ENCODE data around the gene CYCS. TPM values are rescaled to one million over a fixed set of nuclear protein-coding genes. Genes with fewer than 3 reads are reported as not detected.

CYCS gene
- total RNA-seq, 1 experiment from 2014 or later = 224 TPM

- TF ChIP-seq ZBTB33 (IDR thresholded peaks at IDR 0.05; ENCODE audit: extremely low read depth, insufficient replicate concordance, low read length) (no peak), SP1 (IDR thresholded peaks at IDR 0.05; ENCODE audit: low read depth) (no peak), POLR2AphosphoS5 (IDR thresholded peaks at IDR 0.05; ENCODE audit: low read depth, low read length) (no peak), FOSL1 (IDR thresholded peaks at IDR 0.05; ENCODE audit: low read depth) (no peak), EGR1 (IDR thresholded peaks at IDR 0.05; ENCODE audit: low read depth) (no peak), ZNF274 (IDR thresholded peaks at IDR 0.05; ENCODE audit: low read depth, low read length) (no peak), JUND (IDR thresholded peaks at IDR 0.05) (no peak)
Measured at GRCh38 chr7:25149836-25150235, 24.8 kb upstream of the CYCS start (continued).

GRCh38 chr7:25148772-25149575 is 23.9 kb upstream of the CYCS start:
- H3K9ac ChIP-seq (ENCODE audit: low read length) = no peak overlapping the region
- no peaks in the 10 kb centered on the region for H3K79me2 ChIP-seq (ENCODE audit: insufficient read depth, low read length)
- POLR2A ChIA-PET = no interaction called here
- ATAC-seq = peak; percentile 61
- H3K27ac ChIP-seq (ENCODE audit: low read depth, low read length) = no peak overlapping the region
- RAD21 ChIA-PET (ENCODE audit: low non-redundant PET in 1 of 2, low total read pairs in 2 of 2, uncharacterized antibody in 2 of 2, unreplicated experiment in 2 of 2) = no interaction called here
- intact Hi-C loops (cut with micrococcal nuclease) = no loop called here
- H3K36me3 ChIP-seq (ENCODE audit: control insufficient read depth in 1 of 2, insufficient read depth in 2 of 2, low read length in 2 of 2) = no peaks in the 10 kb centered on the region
- no peak for DNase-seq (ENCODE audit: low read depth, low spot score)
- H3K4me1 ChIP-seq (ENCODE audit: control insufficient read depth in 1 of 2, insufficient read depth in 2 of 2, low read length in 2 of 2) = no peaks in the 10 kb centered on the region
- H3K9me3 ChIP-seq (ENCODE audit: control insufficient read depth in 1 of 2, insufficient read depth in 1 of 2, low read depth in 1 of 2, low read length in 2 of 2) = no peaks in the 10 kb centered on the region
- H3K9me2 ChIP-seq (ENCODE audit: insufficient read depth) = no peaks in the 10 kb centered on the region
- no peak overlapping the region for H3K4me3 ChIP-seq (replicated peaks in 1 of 2; ENCODE audit: low read depth in 1 of 2, low read length in 2 of 2)
- H3K4me2 ChIP-seq (ENCODE audit: low read length) = no peak overlapping the region
- no peaks in the 10 kb centered on the region for H3K27me3 ChIP-seq (ENCODE audit: insufficient read depth, low read length)
- H2AFZ ChIP-seq (ENCODE audit: low read depth, low read length, poor library complexity, severe bottlenecking) = no peak overlapping the region
- CTCF ChIA-PET = no interaction called here
- no TSS peak for BruUV-seq (replicated peaks)
- H4K20me1 ChIP-seq (ENCODE audit: insufficient read depth) = no peaks in the 10 kb centered on the region
- TF ChIP-seq FOSL1 (IDR thresholded peaks at IDR 0.05; ENCODE audit: low read depth) (no peak), EGR1 (IDR thresholded peaks at IDR 0.05; ENCODE audit: low read depth) (no peak), ELF1 (IDR thresholded peaks at IDR 0.05; ENCODE audit: borderline replicate concordance, low read depth) (no peak), EZH2phosphoT487 (IDR thresholded peaks at IDR 0.05; ENCODE audit: borderline replicate concordance) (no peak), CEBPB (IDR thresholded peaks at IDR 0.05; ENCODE audit: low read depth) (no peak), MAX (IDR thresholded peaks at IDR 0.05) (no peak), SP1 (IDR thresholded peaks at IDR 0.05; ENCODE audit: low read depth) (no peak), CBX3 (IDR thresholded peaks at IDR 0.05; ENCODE audit: low read depth) (no peak), TCF7L2 (IDR thresholded peaks at IDR 0.05; ENCODE audit: borderline replicate concordance, extremely low read depth, insufficient read depth, insufficient read length) (no peak), REST (IDR thresholded peaks at IDR 0.05; ENCODE audit: low read depth) (no peak), CTCF (IDR thresholded peaks at IDR 0.05 in 2 of 3, conservative IDR thresholded peaks at IDR 0.05 in 1 of 3; ENCODE audit: borderline replicate concordance in 1 of 3, insufficient read depth in 1 of 3, low read depth in 2 of 3, low read length in 2 of 3) (no peak; a peak in 1 of 6 replicates), ZNF274 (IDR thresholded peaks at IDR 0.05; ENCODE audit: low read depth, low read length) (no peak), ZFX (IDR thresholded peaks at IDR 0.05) (no peak)
